T-helper 2 cell treated with Interferon-gamma antibody and Interleukin-4, amounts not matched to agents 100 ng/mL and 5 ng/mL, for 36 hours (primary cell): ENCODE results near the gene MDGA2. TPM values are rescaled to one million over a fixed set of nuclear protein-coding genes. Genes with fewer than 3 reads are reported as not detected.
"Not testable (repeated sequence)": the region's sequence is repeated elsewhere in the genome, so short reads cannot be mapped to it uniquely, and the experiment has no call there.

Experiments used
- intact Hi-C: fragments of 100-400 bp; cut with micrococcal nuclease; formaldehyde crosslinking; loops from one replicate; pipeline ENCODE4 v1.15.1; 2023
- total RNA-seq: library from RNA; stranded (reverse); gene quantifications from 2 replicates; pipeline ENCODE4 v1.2.3, GENCODE V29; 2022

The MDGA2 gene
- total RNA-seq, 1 donor from 2014 or later: not detected

DNA sequence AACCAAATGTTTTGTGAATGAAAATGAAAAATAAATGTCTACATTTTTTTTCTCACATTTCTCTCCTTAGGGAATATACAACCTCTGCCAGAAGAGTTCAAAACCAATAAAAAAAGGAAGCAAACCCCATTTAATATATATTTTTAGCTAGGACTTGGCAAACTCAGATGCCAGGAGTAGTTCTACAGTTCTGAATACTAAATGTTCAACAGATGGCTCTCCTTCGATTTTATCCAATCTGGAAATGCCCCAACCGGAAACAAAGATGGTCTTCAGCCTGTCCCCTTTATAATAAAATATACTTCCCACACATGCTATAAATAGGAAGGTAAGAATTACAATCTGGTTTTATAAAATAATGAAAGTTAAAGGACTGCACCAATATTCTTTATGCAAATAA lies 330.4 kb downstream of the MDGA2 start:
- intact Hi-C loops: no loop called here

DNA sequence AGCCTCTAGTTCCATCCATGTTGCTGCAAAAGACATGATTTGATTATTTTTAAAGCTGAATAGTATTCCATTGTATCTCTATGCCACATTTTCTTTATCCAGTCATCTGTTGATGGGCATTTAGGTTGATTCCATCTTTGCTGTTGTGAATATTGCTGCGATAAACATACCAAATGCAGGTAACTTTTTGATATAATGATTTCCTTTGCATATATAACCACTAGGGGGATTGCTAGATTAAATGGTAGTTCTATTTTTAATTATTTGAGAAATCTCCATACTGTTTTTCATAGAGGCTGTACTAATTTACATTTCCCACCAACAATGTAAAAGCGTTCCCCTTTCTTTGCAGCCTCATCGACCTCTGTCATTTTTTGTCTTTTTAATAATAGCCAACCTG lies 342.5 kb downstream of the MDGA2 start:
- intact Hi-C loops: no loop called here

DNA sequence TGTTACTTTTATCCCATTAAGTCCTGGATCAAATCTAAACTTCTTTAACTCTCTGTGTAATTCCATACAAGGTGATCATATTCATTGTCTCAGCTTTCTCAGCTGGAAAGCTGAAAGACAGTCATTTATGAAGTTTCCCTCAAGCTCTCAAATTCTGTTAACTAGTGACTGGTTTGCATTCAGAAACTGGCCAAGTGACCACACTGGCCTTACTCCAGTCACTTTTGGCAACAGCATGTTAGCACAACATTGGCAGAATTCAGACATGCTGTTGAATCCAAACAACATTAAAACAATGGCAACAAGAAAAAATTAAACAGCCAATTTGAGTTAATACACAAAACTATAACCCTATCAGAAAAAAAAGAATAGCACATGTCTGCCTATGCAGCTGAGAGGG lies 343.3 kb downstream of the MDGA2 start:
- intact Hi-C loops: no loop called here

DNA sequence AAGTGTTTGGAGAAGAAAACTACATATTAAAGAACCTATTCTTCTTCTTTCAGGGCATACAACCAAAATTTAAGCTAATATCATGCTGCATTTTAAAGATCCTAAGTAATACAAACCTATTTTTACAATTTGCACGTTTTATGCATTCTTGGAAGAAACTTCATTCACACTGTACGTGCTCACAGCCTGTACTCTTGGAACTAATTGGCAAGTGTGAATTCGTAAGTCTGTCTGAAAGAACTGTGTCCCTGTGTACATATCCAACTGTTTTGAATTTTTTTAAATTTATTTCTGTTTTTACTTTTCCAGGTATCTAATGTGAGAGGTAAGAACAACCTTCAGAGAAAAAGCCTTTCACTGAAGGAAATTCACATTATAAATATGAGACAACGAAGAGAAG lies 347.0 kb downstream of the MDGA2 start:
- intact Hi-C loops: no loop called here

DNA sequence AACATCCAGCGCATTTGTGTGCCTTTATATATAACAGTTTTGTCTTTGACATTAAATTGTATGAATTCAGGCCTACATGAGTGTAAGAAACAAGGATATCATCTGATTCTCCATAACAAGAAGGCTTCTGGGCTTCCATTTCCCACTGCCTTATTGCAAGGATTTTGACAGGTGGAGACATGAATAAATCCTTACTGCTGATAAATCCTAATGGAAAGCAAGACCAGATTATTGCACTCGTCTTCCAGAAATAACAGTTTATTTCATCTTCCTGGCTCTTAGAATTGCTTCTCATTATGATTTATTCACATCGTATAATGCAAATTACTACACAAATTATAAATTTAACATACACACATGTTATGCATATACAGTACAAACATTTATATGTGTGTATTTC lies 348.1 kb downstream of the MDGA2 start:
- intact Hi-C loops: no loop called here

DNA sequence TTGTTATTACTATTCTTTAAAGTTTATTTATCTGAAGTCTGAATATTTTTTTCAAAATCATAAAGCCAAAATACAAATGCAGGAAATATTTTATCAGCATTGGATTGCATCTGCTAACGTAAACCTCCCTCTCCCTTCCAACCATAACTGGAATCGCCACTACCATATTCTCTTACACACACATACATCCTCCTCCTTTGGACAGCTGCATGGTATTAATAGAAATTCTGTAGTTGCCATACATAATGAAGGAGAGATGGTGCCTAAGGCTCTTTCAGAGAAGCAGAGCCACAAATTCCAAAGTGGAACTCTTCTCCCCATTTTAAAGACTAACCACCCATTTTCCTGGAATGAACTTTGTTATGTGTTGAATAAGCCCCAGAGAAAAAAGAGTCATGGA lies 352.7 kb downstream of the MDGA2 start:
- intact Hi-C loops: no loop called here

DNA sequence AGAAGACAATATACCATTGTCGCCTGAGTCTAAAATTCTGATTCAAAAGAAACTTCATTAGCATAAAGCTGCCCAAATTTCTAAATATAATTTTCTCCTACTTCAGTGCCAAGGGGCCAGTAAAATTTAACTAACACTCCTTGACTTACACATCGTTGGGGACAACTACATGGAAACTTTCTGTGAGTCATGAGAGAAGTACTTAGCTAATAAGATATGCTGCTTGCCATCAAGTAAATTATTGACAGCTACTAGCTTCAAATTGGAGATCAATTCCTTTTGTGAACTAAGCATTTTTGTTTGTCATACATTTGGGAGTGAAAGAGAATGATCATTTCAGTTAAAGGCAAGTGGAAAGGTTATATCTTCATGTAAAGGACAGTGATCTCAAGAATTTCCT lies 373.3 kb downstream of the MDGA2 start:
- intact Hi-C loops: no loop called here

DNA sequence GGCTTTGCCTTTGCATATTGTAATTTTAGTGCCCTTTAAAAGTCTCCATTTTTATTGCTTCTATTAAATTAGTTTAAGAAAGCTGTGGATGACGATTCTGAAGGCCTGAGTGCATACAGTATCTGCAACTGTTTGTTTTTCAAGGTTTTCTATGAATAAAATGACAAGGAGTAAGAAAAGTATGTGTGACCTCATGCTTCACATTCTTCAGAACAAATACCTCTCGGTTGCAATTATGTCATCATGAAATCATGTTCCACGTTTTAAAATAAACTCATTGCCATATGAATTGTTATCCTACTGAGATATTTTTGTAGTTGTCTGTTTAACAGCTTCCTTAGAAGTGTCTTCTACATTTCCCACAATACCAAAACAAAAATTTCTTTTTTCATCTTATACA lies 374.6 kb downstream of the MDGA2 start:
- intact Hi-C loops: no loop called here

DNA sequence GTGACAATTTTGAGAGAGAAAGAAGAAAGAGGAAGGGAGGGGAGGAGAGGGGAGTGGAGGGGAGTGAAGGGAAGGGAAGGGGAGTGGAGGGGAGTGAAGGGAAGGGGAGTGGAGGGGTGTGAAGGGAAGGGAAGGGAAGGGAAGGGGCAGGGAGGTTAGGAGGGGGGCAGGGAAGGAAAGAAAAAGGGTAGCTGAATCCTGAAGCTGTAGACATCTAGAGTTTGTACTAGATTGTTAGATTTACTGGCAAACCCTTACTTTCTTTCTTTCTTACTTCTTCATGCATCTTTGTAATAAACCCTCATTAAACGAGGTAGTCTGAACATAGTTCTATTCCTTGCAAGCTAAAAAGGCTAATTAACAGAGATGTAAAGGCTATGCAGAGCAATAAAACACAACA lies 378.0 kb downstream of the MDGA2 start:
- intact Hi-C loops: no loop called here

DNA sequence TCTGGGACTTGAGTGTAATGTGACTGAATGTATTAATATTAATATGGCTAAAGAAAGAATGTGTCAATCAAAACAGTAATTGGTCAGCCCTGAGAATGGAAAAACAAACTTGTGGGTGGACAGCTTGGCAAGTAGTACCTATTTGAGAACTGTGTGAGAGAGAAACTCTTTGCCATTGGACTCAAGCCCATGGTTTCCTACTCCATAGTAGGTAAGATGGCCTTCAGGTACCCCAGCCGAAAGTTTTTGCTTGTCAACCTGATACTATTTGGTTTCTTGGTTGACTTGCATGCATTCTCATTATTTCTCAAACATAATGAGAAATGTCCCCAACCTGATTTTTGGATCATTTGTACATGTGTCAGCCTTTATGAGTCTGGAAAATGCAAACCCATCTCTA lies 391.1 kb downstream of the MDGA2 start:
- intact Hi-C loops: no loop called here

DNA sequence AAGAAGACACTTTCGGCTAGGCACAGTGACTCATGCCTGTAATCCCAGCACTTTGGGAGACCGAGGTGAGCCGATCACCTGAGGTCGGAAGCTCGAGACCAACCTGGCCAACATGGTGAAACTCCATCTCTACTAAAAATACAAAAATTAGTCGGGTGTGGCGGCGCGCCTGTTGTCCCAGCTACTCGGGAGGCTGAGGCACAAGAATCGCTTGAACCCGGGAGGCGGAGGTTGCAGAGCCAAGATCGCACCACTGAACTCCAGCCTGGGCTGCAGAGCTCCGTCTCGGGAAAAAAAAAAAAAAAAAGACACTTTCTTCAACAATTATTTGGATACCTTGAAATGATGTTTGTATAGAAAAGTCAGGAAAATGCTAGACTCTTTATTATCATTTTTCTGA lies 393.6 kb downstream of the MDGA2 start:
- intact Hi-C loops: not testable (repeated sequence)

DNA sequence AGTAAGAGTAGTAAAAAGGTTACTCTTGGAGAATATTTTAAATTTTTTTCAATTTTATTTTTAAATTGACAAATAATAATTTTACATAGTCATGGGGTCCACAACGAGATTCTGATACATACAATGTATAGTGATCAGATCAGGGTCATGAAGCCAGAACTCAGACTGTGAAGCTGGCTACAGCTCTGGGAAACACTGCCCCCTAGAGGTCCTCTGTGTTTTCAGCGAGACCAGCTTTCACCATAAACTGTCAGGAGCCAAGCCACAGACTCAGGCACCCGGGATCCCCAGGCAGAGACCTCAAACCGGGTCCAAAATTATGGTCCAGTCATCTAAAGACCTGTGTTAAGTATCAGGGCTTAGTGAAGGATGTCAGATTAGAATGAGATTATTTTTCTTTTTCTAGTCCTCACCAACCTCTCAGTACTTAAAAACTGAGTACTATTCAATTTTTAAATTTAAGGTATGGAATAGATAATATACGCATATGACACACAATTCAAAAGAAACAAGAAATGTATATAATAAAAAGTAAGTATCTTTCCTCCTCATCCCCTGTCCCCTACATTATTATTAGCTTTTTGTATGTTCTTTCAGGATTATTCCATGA lies 397.1 kb downstream of the MDGA2 start:
- intact Hi-C loops: no loop called here

DNA sequence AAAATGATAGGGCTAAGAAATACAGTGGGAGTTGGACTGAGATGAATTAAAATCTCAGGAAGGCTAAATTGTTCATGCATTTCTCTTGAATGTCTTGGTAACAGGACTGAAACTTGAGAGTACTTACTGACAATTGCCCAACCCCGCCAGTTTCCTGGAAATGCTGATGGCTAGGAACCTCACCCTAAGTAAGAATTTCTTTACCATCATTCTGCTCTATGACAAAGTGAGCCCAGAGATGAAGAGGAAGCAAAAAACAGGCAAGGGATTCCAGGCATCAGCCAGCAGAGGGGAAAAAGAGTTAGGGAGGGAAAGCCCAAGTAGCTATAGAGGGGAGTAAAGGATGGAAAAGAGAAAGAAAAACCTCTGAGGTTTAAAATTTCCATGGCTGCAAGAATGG lies 397.7 kb downstream of the MDGA2 start:
- intact Hi-C loops: no loop called here

DNA sequence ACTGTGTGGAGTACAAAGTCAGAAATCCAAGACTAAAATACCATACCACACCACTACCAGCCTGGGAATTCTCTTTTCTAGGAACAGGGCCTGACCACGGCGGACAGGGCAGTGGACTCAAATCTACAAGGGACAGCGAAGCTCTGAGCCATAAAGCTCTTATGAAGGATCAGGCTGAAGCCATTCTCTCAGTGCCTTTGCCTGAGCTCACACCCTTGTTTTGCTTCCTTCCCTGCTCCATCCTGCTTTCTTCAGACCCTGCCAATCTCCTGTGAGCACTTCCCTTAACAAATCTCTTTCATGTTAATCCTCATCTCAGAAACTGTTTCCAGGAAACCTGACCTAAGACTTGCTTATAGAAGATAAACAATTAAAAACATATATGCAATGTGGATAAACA lies 398.5 kb downstream of the MDGA2 start:
- intact Hi-C loops: no loop called here

DNA sequence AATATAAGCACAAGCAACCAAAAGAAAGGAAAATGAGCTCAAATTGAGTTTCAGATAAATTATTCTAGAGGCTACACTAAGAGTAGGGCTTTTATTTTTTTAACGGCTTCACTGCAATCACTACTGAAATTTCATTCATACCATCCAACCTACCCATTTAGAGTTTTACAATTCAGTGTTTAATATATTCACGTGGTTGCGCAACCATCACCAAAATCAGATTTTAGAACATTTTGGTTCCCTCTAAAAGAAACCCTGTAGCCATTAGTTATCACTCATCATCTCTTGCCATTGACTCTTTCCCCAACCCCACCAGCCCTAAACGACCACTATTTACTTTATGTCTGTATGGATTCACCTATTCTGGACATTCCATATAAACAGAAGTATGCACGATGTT lies 401.5 kb downstream of the MDGA2 start:
- intact Hi-C loops: no loop called here

DNA sequence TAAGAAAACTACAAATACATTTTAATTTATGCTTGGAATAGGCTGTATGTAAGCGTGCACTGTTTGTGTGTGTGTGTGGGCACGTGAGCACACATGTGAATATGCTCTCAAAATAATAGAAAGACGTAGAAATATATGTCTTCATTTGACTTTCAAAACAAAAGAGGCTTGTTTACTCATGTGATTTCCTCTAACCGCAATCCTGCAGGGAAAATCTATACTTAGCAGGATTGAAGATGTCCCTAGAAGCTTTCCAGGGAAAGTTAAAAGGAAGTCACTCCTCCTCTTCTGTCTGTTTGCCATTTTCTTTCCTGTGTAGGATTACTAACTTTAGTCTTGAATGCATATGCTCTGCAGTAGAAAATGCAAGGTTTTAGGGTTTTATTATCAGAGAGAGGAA lies 404.7 kb downstream of the MDGA2 start:
- intact Hi-C loops: no loop called here

DNA sequence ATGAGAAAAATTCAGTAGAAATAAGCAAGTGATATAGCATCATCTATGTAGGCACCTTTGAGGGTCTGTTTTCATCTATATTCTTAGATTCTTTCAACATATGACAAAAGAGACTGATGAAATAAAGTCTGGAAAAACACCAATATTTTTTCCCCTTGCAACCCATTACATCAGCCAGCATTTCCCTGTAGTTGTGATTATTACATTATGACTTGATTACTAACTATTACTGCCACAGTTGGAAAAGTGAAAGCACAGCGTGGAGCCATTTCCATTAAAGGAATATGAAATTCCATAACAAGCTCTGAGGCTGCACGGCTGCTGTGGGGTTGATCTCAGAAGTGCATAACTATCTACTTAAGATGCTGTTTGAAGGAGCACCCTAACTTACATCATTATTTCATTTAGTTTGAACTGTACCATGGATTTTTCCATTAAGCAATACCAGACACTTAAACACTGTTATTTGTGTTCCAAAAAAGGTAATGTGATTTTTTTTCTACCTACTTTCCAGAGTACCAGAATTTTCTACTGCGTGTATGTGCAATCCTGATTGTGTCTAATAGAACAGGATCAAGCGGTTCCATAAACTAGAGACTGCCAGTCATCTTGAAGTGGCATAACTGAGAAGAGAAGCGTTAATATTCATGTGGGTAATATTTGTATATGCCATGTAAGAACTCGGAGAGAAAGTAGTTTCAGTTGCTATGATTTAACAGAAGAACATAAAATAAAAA lies 405.5 kb downstream of the MDGA2 start:
- intact Hi-C loops: no loop called here

DNA sequence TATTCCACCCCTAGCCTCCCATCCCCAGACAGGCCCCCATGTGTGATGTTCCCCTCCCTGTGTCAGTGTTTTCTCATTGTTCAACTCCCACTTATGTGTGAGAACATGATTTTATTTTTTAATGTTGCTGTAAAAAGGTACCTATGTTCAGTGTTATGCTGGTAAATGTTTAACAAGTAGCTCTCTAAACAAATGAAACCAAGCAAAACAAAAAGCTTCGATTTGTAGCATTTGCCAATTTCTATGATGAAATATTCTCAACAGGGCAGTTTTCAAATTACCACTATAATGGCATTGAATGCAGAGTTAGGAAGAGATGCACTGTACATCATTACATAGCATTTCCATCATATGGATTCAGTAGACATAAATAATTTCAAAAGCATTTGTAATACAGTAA lies 410.6 kb downstream of the MDGA2 start:
- intact Hi-C loops: no loop called here

DNA sequence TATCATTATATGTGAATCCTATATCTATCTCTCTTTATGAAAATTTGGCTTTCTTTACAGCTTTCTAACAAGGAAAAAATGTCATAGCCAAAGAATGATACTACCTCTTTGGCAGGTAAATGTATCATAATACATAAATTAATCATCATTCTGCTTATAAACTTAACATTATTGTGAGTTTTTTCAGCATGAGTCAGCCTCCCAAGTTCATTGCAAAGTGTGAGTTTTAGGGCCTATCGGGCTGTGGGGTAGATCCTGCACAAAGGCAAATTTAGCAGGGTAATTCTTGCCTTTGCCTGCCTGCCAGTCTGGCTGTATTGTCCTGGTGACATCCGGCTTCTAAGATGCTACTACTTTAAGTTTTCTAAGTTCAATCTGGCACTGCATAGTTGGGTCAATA lies 412.6 kb downstream of the MDGA2 start:
- intact Hi-C loops: no loop called here

DNA sequence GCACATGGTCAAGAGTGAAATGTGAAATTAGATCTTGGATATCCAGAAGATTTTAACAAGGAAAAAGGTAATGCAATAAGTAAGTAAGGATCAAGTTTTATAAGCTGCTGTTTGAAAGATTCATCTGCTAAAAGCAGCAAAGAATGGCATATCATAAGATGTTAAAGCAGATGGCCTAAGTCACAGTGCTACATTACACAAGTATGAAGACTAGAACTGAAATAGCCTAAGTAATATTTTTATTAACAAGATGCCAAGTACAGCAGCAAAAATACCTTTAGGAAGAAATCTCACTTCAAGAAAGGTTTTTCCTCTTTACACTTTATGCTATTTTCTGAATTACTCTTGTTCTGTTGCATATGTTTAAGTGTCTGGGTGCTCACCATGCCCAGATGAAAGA lies 414.1 kb downstream of the MDGA2 start:
- intact Hi-C loops: no loop called here

DNA sequence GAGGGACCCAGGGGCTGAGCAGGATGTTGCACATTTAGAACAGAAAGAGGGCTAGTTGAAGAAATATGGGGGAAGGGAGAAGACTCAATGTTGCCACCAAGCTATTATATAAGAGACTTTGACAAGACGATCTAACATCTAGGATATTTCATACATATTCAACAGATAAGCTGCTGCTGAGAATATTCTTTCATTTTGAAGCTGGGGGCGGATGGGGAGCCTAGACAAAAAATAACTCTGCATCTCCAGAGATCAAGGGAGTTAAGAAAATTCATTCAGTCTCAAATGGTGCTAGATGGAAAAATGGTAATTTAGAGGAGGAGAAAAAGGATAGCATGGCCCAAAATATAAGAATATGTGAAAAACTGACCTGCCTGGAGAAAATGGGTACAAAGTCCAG lies 415.6 kb downstream of the MDGA2 start:
- intact Hi-C loops: no loop called here

DNA sequence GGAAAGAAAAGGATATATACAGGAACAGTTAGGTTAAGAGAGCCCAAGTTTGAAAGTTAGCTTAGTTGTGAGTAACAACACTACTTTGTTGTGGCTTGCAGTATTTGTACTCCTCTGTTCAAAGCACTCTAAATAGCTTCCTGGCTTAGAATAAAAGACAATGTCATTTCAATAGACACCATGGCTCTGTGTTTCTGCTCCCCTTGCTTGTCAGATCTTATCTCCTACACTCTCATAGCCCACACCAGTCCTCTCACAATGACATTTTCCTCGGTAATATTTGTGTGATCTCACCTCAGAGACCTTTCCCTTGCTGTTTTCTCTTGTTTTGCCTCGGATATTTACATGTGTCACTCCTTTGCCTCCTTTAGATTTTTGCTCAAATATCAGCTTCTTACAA lies 418.4 kb downstream of the MDGA2 start:
- intact Hi-C loops: no loop called here

DNA sequence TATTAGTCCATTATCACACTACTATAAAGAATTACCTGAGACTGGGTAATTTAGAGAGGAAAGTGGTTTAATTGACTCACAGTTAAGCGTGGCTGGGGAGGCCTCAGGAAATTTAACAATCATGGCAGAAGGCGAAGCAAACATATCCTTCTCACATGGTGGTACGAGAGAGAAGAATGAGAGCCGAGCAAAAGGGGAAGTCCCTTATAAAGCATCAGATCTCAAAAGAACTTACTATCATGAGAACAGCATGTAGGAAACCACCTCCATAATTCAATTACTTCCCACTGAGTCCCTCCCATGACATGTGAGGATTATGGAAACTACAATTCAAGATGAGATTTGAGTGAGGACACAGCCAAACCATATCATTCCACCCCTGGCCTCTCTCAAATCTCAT lies 422.6 kb downstream of the MDGA2 start:
- intact Hi-C loops: no loop called here

DNA sequence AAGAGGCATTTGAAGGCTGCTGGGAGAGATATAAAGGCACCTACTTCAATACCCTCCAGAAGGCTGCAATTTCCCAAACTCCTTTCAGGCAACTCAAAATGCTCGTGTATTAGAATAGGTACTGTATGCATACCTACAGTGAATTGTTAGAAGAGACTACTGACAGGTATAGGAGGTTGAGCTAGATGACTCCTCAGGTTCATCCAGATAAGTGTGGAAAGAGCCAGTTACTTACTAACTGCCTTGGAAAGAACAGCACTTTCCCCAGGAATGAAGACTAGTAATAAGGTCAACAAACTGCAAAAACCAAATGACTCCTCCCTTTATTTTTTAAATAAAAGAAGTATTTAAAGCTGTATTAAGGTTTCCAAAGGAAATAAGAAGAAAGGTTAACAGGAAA lies 429.0 kb downstream of the MDGA2 start:
- intact Hi-C loops: no loop called here
